ENCODE data around the gene CISD3.

Gene CISD3

DNA sequence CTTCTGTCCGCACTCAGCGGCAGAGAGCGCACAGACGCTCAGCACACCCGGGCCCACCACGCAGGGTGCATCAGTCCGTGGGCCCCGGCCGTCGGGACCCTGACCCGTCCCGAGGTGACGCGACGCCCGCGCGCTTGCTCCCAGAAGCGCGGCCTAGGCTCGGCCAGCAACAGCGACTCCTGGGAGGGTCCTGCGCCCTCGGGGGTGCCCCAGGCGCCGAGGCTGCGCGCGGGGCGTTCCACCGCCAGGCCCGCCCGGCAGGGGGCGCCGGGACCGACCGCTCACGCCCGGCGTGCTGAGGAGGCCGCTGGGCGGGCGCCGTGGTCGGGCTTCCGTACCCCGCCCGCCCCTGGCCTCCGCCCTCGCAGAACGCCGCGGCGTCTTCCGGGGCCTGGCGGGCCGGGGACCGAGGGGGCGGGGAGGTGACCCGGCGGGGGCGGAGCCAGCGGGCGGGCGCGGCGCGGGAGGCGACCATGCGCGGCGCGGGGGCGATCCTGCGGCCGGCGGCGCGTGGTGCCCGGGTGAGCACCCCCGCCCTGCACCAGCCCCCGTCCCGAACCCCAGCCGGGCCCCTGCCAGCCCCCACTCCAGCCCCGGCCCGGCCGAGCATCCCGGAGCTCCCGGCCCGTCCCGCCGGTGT lies at the start of gene CISD3:
TSS of gene CISD3 (plus strand) at position 456 of the 640 bp plus-strand sequence. CDS start at position 474, 18 bp downstream.
- peak within 1 kb of the TSS; percentile 53 for H3K4me3 ChIP-seq (ENCODE audit: low read length)
- no peaks in the 10 kb centered on the region for H3K36me3 ChIP-seq (ENCODE audit: control insufficient read depth, insufficient read depth, low read length)
- peaks cover 63% of the 10 kb centered on the region for H3K4me1 ChIP-seq (ENCODE audit: control insufficient read depth, insufficient read depth, low read length)
- H3K27me3 ChIP-seq (ENCODE audit: control insufficient read depth, insufficient read depth, low read length): no peaks in the 10 kb centered on the region
- peak within 1 kb of the TSS; percentile 81 for H3K9ac ChIP-seq (ENCODE audit: low read length)
- H3K9me3 ChIP-seq (ENCODE audit: control insufficient read depth, low read length): no peaks in the 10 kb centered on the region

GRCh38 chr17:38681096-38681495 lies 49.0 kb upstream of the CISD3 start:
- Histone ChIP-seq H3K36me3 (ENCODE audit: control insufficient read depth, insufficient read depth, low read length) (no peaks in the 10 kb centered on the region), H3K27me3 (ENCODE audit: control insufficient read depth, insufficient read depth, low read length) (peaks cover under 1% of the 10 kb centered on the region), H3K4me3 (ENCODE audit: low read length) (no peak overlapping the region), H3K4me1 (ENCODE audit: control insufficient read depth, insufficient read depth, low read length) (peaks cover 4% of the 10 kb centered on the region), H3K9ac (ENCODE audit: low read length) (no peak overlapping the region), H3K9me3 (ENCODE audit: control insufficient read depth, low read length) (no peaks in the 10 kb centered on the region)

GRCh38 chr17:38685491-38685890 lies 44.6 kb upstream of the CISD3 start:
- no peak overlapping the region for H3K4me3 ChIP-seq (ENCODE audit: low read length)
- H3K36me3 ChIP-seq (ENCODE audit: control insufficient read depth, insufficient read depth, low read length): no peaks in the 10 kb centered on the region
- H3K9me3 ChIP-seq (ENCODE audit: control insufficient read depth, low read length): no peaks in the 10 kb centered on the region
- no peak overlapping the region for H3K9ac ChIP-seq (ENCODE audit: low read length)
- H3K27me3 ChIP-seq (ENCODE audit: control insufficient read depth, insufficient read depth, low read length): no peaks in the 10 kb centered on the region
- H3K4me1 ChIP-seq (ENCODE audit: control insufficient read depth, insufficient read depth, low read length): no peaks in the 10 kb centered on the region

- Histone ChIP-seq H3K36me3 (ENCODE audit: control insufficient read depth, insufficient read depth, low read length) (no peaks in the 10 kb centered on the region), H3K9ac (ENCODE audit: low read length) (no peak overlapping the region), H3K4me3 (ENCODE audit: low read length) (no peak overlapping the region), H3K9me3 (ENCODE audit: control insufficient read depth, low read length) (no peaks in the 10 kb centered on the region), H3K27me3 (ENCODE audit: control insufficient read depth, insufficient read depth, low read length) (no peaks in the 10 kb centered on the region), H3K4me1 (ENCODE audit: control insufficient read depth, insufficient read depth, low read length) (no peaks in the 10 kb centered on the region)
These were observed 42.9 kb upstream of the CISD3 start for GRCh38 chr17:38687286-38687685.

DNA sequence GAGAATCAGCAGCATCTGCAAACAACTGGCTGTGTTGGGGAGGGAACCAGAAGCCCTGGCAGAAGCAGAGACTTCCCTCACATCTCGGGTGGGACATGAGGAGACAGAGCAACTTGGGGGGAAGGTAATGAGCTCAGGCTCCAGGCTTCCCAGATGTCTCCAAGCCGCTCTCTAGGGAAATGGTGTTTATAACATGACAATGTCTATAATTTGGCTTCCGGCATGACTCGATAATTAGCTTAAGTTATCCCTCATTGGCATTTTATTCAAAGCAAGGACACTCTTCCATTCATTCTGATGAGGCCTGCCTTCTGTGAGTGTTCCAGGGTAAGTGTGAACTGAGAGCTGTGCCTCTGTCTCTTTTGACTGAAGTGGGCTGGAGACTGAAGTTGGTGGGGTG lies 39.8 kb upstream of the CISD3 start:
- Histone ChIP-seq H3K9ac (ENCODE audit: low read length) (no peak overlapping the region), H3K4me3 (ENCODE audit: low read length) (no peak overlapping the region), H3K9me3 (ENCODE audit: control insufficient read depth, low read length) (no peaks in the 10 kb centered on the region), H3K27me3 (ENCODE audit: control insufficient read depth, insufficient read depth, low read length) (no peaks in the 10 kb centered on the region), H3K36me3 (ENCODE audit: control insufficient read depth, insufficient read depth, low read length) (no peaks in the 10 kb centered on the region), H3K4me1 (ENCODE audit: control insufficient read depth, insufficient read depth, low read length) (peaks cover 7% of the 10 kb centered on the region)

DNA sequence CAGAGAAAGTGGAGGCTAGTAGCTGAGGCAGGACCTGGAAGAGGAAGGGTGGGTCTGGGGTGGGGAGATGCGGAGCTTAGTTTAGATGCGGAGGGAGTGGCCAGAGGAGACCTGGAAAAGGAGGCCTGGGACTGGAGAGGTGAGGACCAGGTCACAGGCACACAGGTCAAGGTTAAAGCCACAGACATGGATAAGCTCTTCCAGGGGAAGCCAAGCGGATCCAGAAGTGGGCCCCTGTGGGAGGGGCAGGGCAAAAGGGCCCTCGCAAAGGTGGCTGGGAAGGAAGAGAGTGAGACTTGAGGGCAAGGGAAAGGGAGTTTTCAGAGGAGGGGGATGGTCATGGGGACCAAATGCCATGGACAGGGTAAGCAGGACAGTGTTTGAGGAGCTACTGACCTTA lies 39.0 kb upstream of the CISD3 start:
- Histone ChIP-seq H3K9me3 (ENCODE audit: control insufficient read depth, low read length) (no peaks in the 10 kb centered on the region), H3K4me3 (ENCODE audit: low read length) (no peak overlapping the region), H3K4me1 (ENCODE audit: control insufficient read depth, insufficient read depth, low read length) (peaks cover 7% of the 10 kb centered on the region), H3K9ac (ENCODE audit: low read length) (no peak overlapping the region), H3K36me3 (ENCODE audit: control insufficient read depth, insufficient read depth, low read length) (no peaks in the 10 kb centered on the region), H3K27me3 (ENCODE audit: control insufficient read depth, insufficient read depth, low read length) (no peaks in the 10 kb centered on the region)

GRCh38 chr17:38693700-38694329 lies 36.3 kb upstream of the CISD3 start:
- Histone ChIP-seq H3K27me3 (ENCODE audit: control insufficient read depth, insufficient read depth, low read length) (no peaks in the 10 kb centered on the region), H3K4me3 (ENCODE audit: low read length) (no peak overlapping the region), H3K9me3 (ENCODE audit: control insufficient read depth, low read length) (no peaks in the 10 kb centered on the region), H3K36me3 (ENCODE audit: control insufficient read depth, insufficient read depth, low read length) (no peaks in the 10 kb centered on the region), H3K4me1 (ENCODE audit: control insufficient read depth, insufficient read depth, low read length) (peaks cover 7% of the 10 kb centered on the region), H3K9ac (ENCODE audit: low read length) (no peak overlapping the region)

DNA sequence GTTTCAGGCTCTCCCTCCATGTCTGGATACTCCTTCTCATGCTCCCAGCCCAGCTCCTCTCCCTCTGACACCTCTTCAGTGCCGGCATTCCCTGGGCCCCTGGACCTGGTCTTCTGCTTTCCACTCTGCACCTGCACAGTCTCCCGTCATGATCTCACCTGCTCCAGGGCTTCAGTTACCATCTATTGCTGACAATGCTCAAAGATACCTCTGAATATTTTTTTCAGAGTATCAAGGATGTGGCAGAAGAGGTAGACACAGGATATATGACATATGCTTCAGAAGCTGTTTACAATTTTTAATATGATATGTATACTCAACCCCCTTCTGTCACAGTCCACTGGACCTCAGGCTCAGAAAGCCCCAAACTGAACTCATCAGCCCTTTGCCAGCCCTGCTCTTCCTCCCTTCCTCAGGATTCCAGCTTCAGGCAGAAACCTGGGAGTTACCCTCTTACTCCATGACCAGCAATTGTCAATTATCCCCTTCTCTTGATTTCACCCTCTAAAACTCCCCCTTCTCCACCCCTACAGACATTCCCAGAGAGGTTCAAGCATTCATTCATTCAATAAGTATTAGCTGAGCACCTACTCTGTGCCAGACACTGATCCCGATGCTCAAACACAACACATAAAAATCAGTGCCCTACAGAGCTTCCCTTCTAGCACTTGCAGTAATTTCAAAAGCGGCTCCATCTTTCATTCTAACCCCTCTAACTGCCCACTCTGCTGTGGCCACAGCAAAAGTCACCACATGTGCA lies 32.9 kb upstream of the CISD3 start:
- Histone ChIP-seq H3K4me1 (ENCODE audit: control insufficient read depth, insufficient read depth, low read length) (peaks cover 17% of the 10 kb centered on the region), H3K4me3 (ENCODE audit: low read length) (no peak overlapping the region), H3K36me3 (ENCODE audit: control insufficient read depth, insufficient read depth, low read length) (no peaks in the 10 kb centered on the region), H3K9me3 (ENCODE audit: control insufficient read depth, low read length) (no peaks in the 10 kb centered on the region), H3K27me3 (ENCODE audit: control insufficient read depth, insufficient read depth, low read length) (no peaks in the 10 kb centered on the region), H3K9ac (ENCODE audit: low read length) (no peak overlapping the region)

DNA sequence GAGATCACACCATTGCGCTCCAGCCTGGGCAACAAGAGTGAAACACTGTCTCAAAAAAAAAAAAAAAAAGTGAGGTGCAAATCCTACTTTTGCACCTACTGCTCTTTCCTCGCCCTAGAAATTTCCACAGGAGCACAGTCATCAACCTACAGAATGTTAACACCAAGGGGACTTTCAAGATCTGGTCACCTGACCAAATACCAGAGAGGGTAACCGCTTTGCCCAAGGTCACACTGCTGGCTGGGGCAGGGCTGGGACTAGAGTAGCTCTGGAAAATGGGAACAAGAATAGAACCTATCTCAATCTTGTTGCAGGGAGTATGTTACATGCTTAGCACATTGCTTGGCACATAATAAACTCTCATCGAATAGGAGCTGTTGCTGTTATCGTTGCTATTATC lies 31.4 kb upstream of the CISD3 start:
- H3K9ac ChIP-seq (ENCODE audit: low read length): no peak overlapping the region
- no peaks in the 10 kb centered on the region for H3K9me3 ChIP-seq (ENCODE audit: control insufficient read depth, low read length)
- H3K27me3 ChIP-seq (ENCODE audit: control insufficient read depth, insufficient read depth, low read length): no peaks in the 10 kb centered on the region
- H3K36me3 ChIP-seq (ENCODE audit: control insufficient read depth, insufficient read depth, low read length): no peaks in the 10 kb centered on the region
- no peak overlapping the region for H3K4me3 ChIP-seq (ENCODE audit: low read length)
- peaks cover 16% of the 10 kb centered on the region for H3K4me1 ChIP-seq (ENCODE audit: control insufficient read depth, insufficient read depth, low read length)

DNA sequence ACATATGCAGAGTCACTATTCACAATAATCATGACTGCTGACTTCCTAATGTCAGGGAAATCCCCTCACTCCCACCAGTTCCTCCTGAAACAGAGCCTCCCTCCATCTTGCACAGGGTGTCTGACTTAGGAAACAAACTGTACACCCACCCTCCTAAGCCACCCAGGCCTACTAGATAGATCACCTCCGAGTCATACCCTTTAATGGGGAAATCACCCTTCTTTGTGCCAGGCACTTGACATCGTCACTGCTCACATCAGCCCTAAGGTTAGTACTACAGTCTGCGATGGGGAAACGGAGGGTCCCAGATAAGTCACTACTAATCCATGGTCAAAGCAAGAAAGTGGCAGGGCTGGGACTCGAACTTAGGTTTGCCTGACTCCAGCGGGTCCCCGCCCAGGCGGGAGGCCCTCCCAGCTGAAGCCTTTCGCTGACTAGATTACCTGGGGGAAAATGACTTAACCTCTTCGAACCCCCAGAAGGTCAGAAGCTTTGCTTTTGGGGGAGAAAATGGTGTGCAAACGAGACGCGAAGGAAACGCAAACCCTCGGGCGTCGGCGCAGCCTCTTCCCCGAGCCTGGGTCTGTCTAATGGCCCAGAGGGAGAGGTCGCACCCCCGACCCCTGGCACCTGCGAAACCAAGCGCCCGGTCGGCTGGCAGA lies 28.5 kb upstream of the CISD3 start:
- no peaks in the 10 kb centered on the region for H3K9me3 ChIP-seq (ENCODE audit: control insufficient read depth, low read length)
- no peaks in the 10 kb centered on the region for H3K27me3 ChIP-seq (ENCODE audit: control insufficient read depth, insufficient read depth, low read length)
- peak overlapping the region; percentile 57 for H3K4me3 ChIP-seq (ENCODE audit: low read length)
- peak overlapping the region; percentile 93 for H3K9ac ChIP-seq (ENCODE audit: low read length)
- H3K36me3 ChIP-seq (ENCODE audit: control insufficient read depth, insufficient read depth, low read length): no peaks in the 10 kb centered on the region
- H3K4me1 ChIP-seq (ENCODE audit: control insufficient read depth, insufficient read depth, low read length): peaks cover 21% of the 10 kb centered on the region

DNA sequence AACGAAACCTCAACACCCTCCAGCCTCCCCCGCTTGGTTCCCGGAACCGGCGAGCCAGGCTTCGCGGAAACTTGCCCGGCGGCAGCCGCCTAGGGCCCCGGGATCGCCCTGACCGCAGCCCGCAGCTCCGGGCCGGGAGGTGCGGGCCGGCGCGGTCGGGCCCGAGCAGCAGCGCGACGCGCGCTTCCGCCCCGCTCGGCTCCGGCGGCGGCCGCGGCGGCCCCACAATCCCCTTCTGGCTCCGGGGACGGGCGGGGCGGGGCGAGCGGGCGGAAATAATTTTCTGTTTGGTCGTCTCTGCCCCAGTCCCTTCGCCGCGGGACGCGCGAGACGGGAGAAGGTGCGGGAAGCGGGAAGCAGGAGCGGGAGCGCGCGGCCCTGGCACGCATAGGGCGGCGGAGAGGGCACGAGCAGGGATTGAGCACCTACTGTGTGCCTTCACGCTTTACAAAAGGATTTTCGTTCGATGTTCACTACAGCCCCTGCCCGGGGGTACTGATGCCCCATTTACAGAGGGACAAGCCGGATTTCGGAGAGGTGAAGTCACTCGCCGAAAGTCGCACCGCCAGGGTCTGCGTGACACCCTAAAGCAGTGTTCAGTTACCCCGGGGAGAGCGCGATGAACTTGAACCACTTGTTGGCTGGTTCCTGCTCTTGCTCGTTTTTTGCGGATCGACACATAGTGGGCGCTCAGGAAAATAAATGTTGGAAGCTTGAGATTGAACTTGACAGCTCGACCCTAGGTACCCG lies 27.8 kb upstream of the CISD3 start:
- Histone ChIP-seq H3K4me3 (ENCODE audit: low read length) (peak overlapping the region; percentile 85), H3K4me1 (ENCODE audit: control insufficient read depth, insufficient read depth, low read length) (peaks cover 25% of the 10 kb centered on the region), H3K9me3 (ENCODE audit: control insufficient read depth, low read length) (no peaks in the 10 kb centered on the region), H3K27me3 (ENCODE audit: control insufficient read depth, insufficient read depth, low read length) (no peaks in the 10 kb centered on the region), H3K36me3 (ENCODE audit: control insufficient read depth, insufficient read depth, low read length) (no peaks in the 10 kb centered on the region), H3K9ac (ENCODE audit: low read length) (peak overlapping the region; percentile 93)
